Endothelial cell of umbilical vein (primary cell): ENCODE measurements around the gene CD44. TPM values are rescaled to one million over a fixed set of nuclear protein-coding genes. Genes with fewer than 3 reads are reported as not detected.

Source experiments
- BruUV-seq: library from RNA; stranded (reverse); fragments of 400-500 nt; replicated peaks from 2 replicates; lab custom pipeline; 2021; lab: Mats Ljungman, UMichigan
- CTCF ChIA-PET: fragments of 300-600, 350-600 bp; sonication (Branson Sonifier 250); formaldehyde crosslinking; loops from one replicate; lab custom pipeline; 2021; ENCODE audit warnings: antibody characterized with exemption, inconsistent platforms; lab: Charles Lee
- POLR2A ChIA-PET: fragments of 300-600, 350-600 bp; sonication (Branson Sonifier 250); formaldehyde crosslinking; loops from one replicate; lab custom pipeline; 2021; ENCODE audit warnings: antibody characterized with exemption, inconsistent platforms; lab: Charles Lee
- DNase-seq: peaks from one replicate; pipeline ENCODE4 v3.0.0-alpha.2; 2011; ENCODE audit warnings: low read depth, low spot score
- FAIRE-seq: peaks from 2 replicates; lab custom pipeline; 2011; peaks lifted over from hg19 to GRCh38; lab: Jason Lieb, UNC
- H2AFZ ChIP-seq: 2 replicates; pipeline ENCODE4 v1.6.0; 2012; ENCODE audit warnings: low read depth, low read length, control low read depth, inconsistent platforms
- H3K27ac ChIP-seq: 2 replicates; pipeline ENCODE4 v1.5.1; 2011; ENCODE audit warnings: low read depth, mild to moderate bottlenecking, control low read depth, low read length, moderate library complexity; ENCODE audit not compliant: insufficient read depth
- H3K27me3 ChIP-seq, 2 experiments: 2 replicates each; pipeline versions ENCODE4 v1.6.0 to v1.6.1; 2011; ENCODE audit warnings: low read length in 2 of 2, mixed read lengths in 1 of 2; ENCODE audit not compliant: control insufficient read depth in 2 of 2, insufficient read depth in 2 of 2
- H3K36me3 ChIP-seq, 2 experiments: 2 replicates in 1 of 2; 3 replicates in 1 of 2; pipeline ENCODE4 v1.5.1; 2011; ENCODE audit warnings: low read length in 2 of 2, mild to moderate bottlenecking in 1 of 2, moderate library complexity in 1 of 2; ENCODE audit not compliant: control insufficient read depth in 2 of 2, insufficient read depth in 2 of 2; ENCODE audit errors: extremely low read depth in 1 of 2
- H3K4me1 ChIP-seq: 3 replicates; pipeline ENCODE4 v1.5.1; 2011; ENCODE audit warnings: mild to moderate bottlenecking, low read length; ENCODE audit not compliant: control insufficient read depth, insufficient read depth; ENCODE audit errors: extremely low read depth
- H3K4me2 ChIP-seq: 2 replicates; pipeline ENCODE4 v1.6.1; 2011; ENCODE audit warnings: low read length, control low read depth, mixed read lengths; ENCODE audit not compliant: insufficient read depth
- H3K4me3 ChIP-seq, 3 experiments: fragments of 200-600 bp in 1 of 3; sonication (generic), shearing (Covaris generic) in 1 of 3; replicated peaks in 1 of 3; 2 replicates each; pipeline ENCODE4 v1.5.1; 2011 to 2016; ENCODE audit warnings: control low read depth in 3 of 3, low read length in 3 of 3, mild to moderate bottlenecking in 2 of 3, inconsistent platforms in 1 of 3, low read depth in 1 of 3, moderate library complexity in 1 of 3; ENCODE audit not compliant: insufficient read depth in 1 of 3
- H3K79me2 ChIP-seq: 2 replicates; pipeline ENCODE4 v1.6.0; 2012; ENCODE audit warnings: low read length, inconsistent platforms; ENCODE audit not compliant: control insufficient read depth, insufficient read depth
- H3K9ac ChIP-seq: replicated peaks from 2 replicates; pipeline ENCODE3; 2011; ENCODE audit warnings: low read length, control low read depth; ENCODE audit not compliant: insufficient read depth; ENCODE audit errors: extremely low read depth
- H3K9me1 ChIP-seq: replicated peaks from 3 replicates; pipeline ENCODE4 v1.6.0; 2011; ENCODE audit warnings: mild to moderate bottlenecking, low read length; ENCODE audit not compliant: control insufficient read depth, insufficient read depth; ENCODE audit errors: extremely low read depth
- H3K9me3 ChIP-seq: replicated peaks from 2 replicates; pipeline ENCODE4 v1.5.1; 2012; ENCODE audit warnings: low read length, inconsistent platforms; ENCODE audit not compliant: control insufficient read depth, insufficient read depth
- H4K20me1 ChIP-seq: replicated peaks from 2 replicates; pipeline ENCODE3; 2011; ENCODE audit warnings: mild to moderate bottlenecking, low read length; ENCODE audit not compliant: control insufficient read depth, insufficient read depth; ENCODE audit errors: extremely low read depth
- EZH2 ChIP-seq: IDR thresholded peaks from 2 replicates; pipeline ENCODE4 v1.6.1; 2012; ENCODE audit warnings: borderline replicate concordance, low read depth, mild to moderate bottlenecking, moderate library complexity, low read length, inconsistent platforms; ENCODE audit not compliant: severe bottlenecking
- FOS ChIP-seq: IDR thresholded peaks from 2 replicates; pipeline ENCODE4 v1.6.1; 2011; ENCODE audit warnings: mild to moderate bottlenecking, low read length, moderate library complexity, borderline replicate concordance; ENCODE audit not compliant: insufficient read depth
- GATA2 ChIP-seq: IDR thresholded peaks from 2 replicates; pipeline ENCODE4 v1.7.0; 2011; ENCODE audit warnings: low read depth, mild to moderate bottlenecking, moderate library complexity, mixed read lengths, low read length; ENCODE audit not compliant: insufficient read length, insufficient read depth
- JUN ChIP-seq: IDR thresholded peaks from 2 replicates; pipeline ENCODE4 v1.6.1; 2011; ENCODE audit warnings: borderline replicate concordance, low read depth; ENCODE audit not compliant: insufficient read length, insufficient read depth
- MYC ChIP-seq: IDR thresholded peaks from one replicate; pipeline ENCODE4 v1.6.1; 2011; ENCODE audit warnings: mild to moderate bottlenecking, low read depth, low read length
- POLR2A ChIP-seq: IDR thresholded peaks from 2 replicates; pipeline ENCODE4 v1.6.1; 2012; ENCODE audit warnings: low read depth, mild to moderate bottlenecking, control low read depth, low read length
- POLR2AphosphoS5 ChIP-seq: IDR thresholded peaks from 2 replicates; pipeline ENCODE4 v1.6.1; 2012; ENCODE audit warnings: low read depth, mild to moderate bottlenecking, control low read depth, low read length, moderate library complexity; ENCODE audit not compliant: insufficient read depth
- dilution Hi-C: fragments of 300-500 bp; cut with MboI; formaldehyde crosslinking; loops from one replicate; pipeline ENCODE4 v1.15.0; 2019; ENCODE audit warnings: low sequenced_read_pairs; ENCODE audit not compliant: extremely low pct_ligation_motif_present
- intact Hi-C: fragments of 100-400 bp; cut with micrococcal nuclease; formaldehyde crosslinking; loops from one replicate; pipeline ENCODE4 v1.10.0; 2022
- polyA plus RNA-seq, 4 experiments: library from polyadenylated mRNA; depleted of rRNA in 3 of 4; stranded (reverse) in 3 of 4; unstranded in 1 of 4; fragments of >200 nt; gene quantifications; 2 replicates each; pipeline versions ENCODE4 v1.2.1 to v1.2.3, GENCODE V29; 2011 to 2012; ENCODE audit warnings: missing spikeins in 1 of 4
- total RNA-seq: library from RNA; stranded (reverse); gene quantifications from 2 replicates; pipeline ENCODE4 v1.2.3, GENCODE V29; 2021
- TF ChIP-seq, protein P1 (sequence below): IDR thresholded peaks from 2 replicates; pipeline ENCODE4 v1.6.1; 2011; ENCODE audit not compliant: insufficient read depth, insufficient read length
- TF ChIP-seq, protein P2 (sequence below), 2 donors: IDR thresholded peaks; 1 replicate in 1 of 2; 2 replicates in 1 of 2; pipeline ENCODE4 v1.5.1; 2011; ENCODE audit warnings: low read length in 2 of 2, mild to moderate bottlenecking in 2 of 2, moderate library complexity in 2 of 2, control low read depth in 1 of 2, inconsistent platforms in 1 of 2, low read depth in 1 of 2; ENCODE audit not compliant: insufficient read depth in 1 of 2; ENCODE audit errors: extremely low read depth in 1 of 2

Gene CD44
- total and polyA plus RNA-seq, 2 donors (not counting 3 experiments of a cell fraction or from before 2014, with no cell fraction given), result 25.5 to 26.3 TPM

DNA sequence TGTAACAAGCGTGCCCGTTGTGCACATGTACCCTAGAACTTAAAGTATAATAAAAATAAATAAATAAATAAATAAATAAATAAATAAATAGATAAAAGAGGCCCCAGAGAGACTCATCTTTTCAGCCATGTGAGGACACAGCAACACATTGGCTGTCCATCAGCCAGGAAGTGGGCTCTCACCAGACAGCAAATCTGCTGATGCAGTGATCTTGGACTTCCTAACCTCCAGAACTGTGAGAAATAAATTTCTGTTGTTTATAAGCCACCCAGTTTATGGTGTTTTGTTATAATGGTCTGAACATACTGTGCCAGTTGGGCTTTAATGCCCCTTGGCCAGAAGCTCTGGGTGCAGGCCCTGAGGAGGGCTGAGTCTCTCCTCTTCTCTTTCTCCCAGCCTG lies 42.2 kb upstream of the CD44 start:
- Histone ChIP-seq H3K4me2 (no peak overlapping the region), H4K20me1 (no peaks in the 10 kb centered on the region), H3K4me3 (no peak overlapping the region), H3K9me3 (no peaks in the 10 kb centered on the region), H3K4me1 (no peaks in the 10 kb centered on the region), H3K36me3 (no peaks in the 10 kb centered on the region), H3K27ac (no peak overlapping the region), H3K79me2 (no peaks in the 10 kb centered on the region), H3K9ac (no peak overlapping the region), H3K27me3 (no peaks in the 10 kb centered on the region), H3K9me1 (no peaks in the 10 kb centered on the region), H2AFZ (no peak overlapping the region)
- TF ChIP-seq GATA2 (no peak), EZH2 (no peak)
- FAIRE-seq (no peak), DNase-seq (no peak)
- no TSS peak for BruUV-seq
- intact Hi-C loops (no loop called here), dilution Hi-C loops (no loop called here)
- POLR2A ChIA-PET, result no interaction called here
- CTCF ChIA-PET, result no interaction called here

DNA sequence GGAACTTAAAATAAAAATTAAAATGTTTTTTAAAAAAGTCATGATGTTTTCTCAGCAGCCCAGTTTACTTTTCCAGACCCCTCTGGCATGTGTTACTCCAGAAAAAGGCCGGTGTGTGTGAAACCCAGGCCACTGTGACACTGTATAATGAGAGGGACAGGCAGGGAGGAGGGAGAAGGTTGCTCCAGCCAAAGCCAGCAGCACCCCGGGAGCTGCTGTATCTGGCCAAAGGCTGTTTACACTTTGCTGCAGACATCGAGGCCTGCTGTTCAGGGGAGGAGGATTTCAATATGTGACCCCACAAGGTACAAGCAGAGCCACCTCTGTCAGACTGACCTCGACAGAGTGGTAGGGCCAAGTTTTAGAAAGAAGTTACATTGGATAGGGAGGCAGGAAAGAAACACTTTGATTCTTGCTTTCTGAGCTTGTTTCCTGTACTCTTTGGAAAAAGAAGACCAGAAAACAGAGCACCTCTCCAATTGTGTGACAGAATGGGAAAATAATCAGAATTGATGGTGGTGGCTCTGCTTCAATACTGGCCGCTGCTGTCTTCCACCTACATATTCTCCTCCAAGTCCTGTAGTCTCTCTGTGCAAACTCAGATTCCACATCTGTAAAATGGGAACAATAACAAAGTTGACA lies 41.0 kb upstream of the CD44 start:
- H2AFZ ChIP-seq, result no peak overlapping the region
- no peak for FAIRE-seq

More for the DNA sequence above, 41.0 kb upstream of the CD44 start:
- no peaks in the 10 kb centered on the region for H3K36me3 ChIP-seq
- no peaks in the 10 kb centered on the region for H3K9me3 ChIP-seq
- no peak overlapping the region for H3K4me3 ChIP-seq
- CTCF ChIA-PET, result no interaction called here
- H3K27me3 ChIP-seq, result no peaks in the 10 kb centered on the region
- no peak for TF ChIP-seq POLR2AphosphoS5
- no peak for TF ChIP-seq JUN
- no peak for TF ChIP-seq MYC
- no peak for TF ChIP-seq POLR2A
- TF ChIP-seq FOS, result no peak
- TF ChIP-seq, protein P1, sequence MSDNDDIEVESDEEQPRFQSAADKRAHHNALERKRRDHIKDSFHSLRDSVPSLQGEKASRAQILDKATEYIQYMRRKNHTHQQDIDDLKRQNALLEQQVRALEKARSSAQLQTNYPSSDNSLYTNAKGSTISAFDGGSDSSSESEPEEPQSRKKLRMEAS, result no peak
- no peak for TF ChIP-seq EZH2
- TF ChIP-seq, protein P2, sequence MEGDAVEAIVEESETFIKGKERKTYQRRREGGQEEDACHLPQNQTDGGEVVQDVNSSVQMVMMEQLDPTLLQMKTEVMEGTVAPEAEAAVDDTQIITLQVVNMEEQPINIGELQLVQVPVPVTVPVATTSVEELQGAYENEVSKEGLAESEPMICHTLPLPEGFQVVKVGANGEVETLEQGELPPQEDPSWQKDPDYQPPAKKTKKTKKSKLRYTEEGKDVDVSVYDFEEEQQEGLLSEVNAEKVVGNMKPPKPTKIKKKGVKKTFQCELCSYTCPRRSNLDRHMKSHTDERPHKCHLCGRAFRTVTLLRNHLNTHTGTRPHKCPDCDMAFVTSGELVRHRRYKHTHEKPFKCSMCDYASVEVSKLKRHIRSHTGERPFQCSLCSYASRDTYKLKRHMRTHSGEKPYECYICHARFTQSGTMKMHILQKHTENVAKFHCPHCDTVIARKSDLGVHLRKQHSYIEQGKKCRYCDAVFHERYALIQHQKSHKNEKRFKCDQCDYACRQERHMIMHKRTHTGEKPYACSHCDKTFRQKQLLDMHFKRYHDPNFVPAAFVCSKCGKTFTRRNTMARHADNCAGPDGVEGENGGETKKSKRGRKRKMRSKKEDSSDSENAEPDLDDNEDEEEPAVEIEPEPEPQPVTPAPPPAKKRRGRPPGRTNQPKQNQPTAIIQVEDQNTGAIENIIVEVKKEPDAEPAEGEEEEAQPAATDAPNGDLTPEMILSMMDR (IDR thresholded peaks at IDR 0.05; ENCODE audit: extremely low read depth in 1 of 2, insufficient read depth in 1 of 2, low read depth in 1 of 2, low read length in 2 of 2), result no peak
- TF ChIP-seq GATA2, result no peak
- H3K27ac ChIP-seq, result no peak overlapping the region
- no peak overlapping the region for H3K9ac ChIP-seq
- intact Hi-C loops, result no loop called here
- no peak for DNase-seq
- no peak overlapping the region for H3K4me2 ChIP-seq
- no peaks in the 10 kb centered on the region for H3K4me1 ChIP-seq
- POLR2A ChIA-PET, result no interaction called here
- H3K79me2 ChIP-seq, result no peaks in the 10 kb centered on the region
- H4K20me1 ChIP-seq, result no peaks in the 10 kb centered on the region
- no peaks in the 10 kb centered on the region for H3K9me1 ChIP-seq
- dilution Hi-C loops, result no loop called here
- no TSS peak for BruUV-seq
